ENCODE data around the gene SNF8. TPM values are rescaled to one million over a fixed set of nuclear protein-coding genes. Genes with fewer than 3 reads are reported as not detected.

SNF8 gene
- total and polyA plus RNA-seq, 8 donors, result 34.9 to 78.6 (median 47.9) TPM

DNA sequence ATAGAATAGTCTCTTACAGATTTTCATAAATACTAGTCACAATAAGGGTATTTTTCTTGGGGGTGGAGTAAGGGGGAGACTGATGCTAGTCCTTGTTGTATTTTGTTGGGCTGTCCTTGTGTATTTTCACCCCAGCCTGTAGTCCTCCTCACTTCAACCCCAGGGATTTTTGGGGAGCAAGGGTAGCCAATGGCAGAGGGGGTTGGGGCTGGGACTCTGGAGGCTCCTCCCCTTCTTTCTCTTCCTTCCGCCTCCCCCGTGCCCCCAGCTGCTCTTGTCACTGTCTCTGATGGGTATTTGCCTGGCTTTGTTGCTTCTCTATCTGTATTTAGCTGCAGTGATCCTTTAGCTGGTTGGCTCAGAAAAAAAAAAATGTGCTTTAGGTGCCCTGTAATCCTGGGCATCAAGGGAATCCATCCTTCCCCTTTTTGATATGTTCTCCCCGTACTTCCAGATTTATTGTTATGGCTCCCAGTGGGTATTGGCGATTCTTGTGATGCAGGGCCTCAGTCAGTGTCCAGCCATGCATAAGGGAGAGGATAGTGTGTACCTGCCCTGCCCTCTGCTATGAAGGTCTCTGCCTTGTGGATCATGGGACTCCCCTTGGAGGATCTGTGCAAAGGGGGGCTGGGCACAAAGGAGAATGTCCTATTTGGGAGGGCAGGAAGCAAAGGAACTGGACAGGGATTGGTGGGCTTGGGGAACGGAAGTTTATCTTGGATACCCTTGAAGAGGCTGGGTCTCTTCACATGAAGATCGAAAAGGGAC lies 16.5 kb downstream of the SNF8 start:
- Histone ChIP-seq H3K36me3 (peaks cover 0 to 47% (median 18%) of the 10 kb centered on the region in 3 donors), H3K27me3 (no peaks in the 10 kb centered on the region), H3K4me1 (peaks cover 0 to 8% (median 4%) of the 10 kb centered on the region in 3 donors), H3K27ac (no peak overlapping the region), H3K9me3 (no peaks in the 10 kb centered on the region), H3K4me3 (no peak overlapping the region)
- no peak for FAIRE-seq
- intact Hi-C loops (cut with DNase I), result no loop called here
- TF ChIP-seq, protein P1, sequence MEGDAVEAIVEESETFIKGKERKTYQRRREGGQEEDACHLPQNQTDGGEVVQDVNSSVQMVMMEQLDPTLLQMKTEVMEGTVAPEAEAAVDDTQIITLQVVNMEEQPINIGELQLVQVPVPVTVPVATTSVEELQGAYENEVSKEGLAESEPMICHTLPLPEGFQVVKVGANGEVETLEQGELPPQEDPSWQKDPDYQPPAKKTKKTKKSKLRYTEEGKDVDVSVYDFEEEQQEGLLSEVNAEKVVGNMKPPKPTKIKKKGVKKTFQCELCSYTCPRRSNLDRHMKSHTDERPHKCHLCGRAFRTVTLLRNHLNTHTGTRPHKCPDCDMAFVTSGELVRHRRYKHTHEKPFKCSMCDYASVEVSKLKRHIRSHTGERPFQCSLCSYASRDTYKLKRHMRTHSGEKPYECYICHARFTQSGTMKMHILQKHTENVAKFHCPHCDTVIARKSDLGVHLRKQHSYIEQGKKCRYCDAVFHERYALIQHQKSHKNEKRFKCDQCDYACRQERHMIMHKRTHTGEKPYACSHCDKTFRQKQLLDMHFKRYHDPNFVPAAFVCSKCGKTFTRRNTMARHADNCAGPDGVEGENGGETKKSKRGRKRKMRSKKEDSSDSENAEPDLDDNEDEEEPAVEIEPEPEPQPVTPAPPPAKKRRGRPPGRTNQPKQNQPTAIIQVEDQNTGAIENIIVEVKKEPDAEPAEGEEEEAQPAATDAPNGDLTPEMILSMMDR (IDR thresholded peaks at IDR 0.05), result no peak
- DNase-seq, result no peak
- no peak for ATAC-seq
- 75 to 93% methylated on average over 6 of the region's 6 CpGs for WGBS, 2 donors

GRCh38 chr17:48925991-48926342 lies 18.7 kb downstream of the SNF8 start:
- Histone ChIP-seq H3K27ac (no peak overlapping the region), H3K4me1 (peaks cover 0 to 8% (median 4%) of the 10 kb centered on the region in 3 donors), H3K27me3 (no peaks in the 10 kb centered on the region), H3K4me3 (no peak overlapping the region), H3K9me3 (no peaks in the 10 kb centered on the region), H3K36me3 (peaks cover 6 to 52% (median 25%) of the 10 kb centered on the region in 3 donors)
- TF ChIP-seq, protein P1 (IDR thresholded peaks at IDR 0.05), result no peak
- peak; percentile 36 to 81 (median 58) for DNase-seq
- FAIRE-seq, result no peak
- 9 to 15% methylated on average over 3 of the region's 3 CpGs for WGBS, 2 donors
- intact Hi-C loops (cut with DNase I), result no loop called here
- peak; percentile 68 to 87 (median 80) for ATAC-seq

DNA sequence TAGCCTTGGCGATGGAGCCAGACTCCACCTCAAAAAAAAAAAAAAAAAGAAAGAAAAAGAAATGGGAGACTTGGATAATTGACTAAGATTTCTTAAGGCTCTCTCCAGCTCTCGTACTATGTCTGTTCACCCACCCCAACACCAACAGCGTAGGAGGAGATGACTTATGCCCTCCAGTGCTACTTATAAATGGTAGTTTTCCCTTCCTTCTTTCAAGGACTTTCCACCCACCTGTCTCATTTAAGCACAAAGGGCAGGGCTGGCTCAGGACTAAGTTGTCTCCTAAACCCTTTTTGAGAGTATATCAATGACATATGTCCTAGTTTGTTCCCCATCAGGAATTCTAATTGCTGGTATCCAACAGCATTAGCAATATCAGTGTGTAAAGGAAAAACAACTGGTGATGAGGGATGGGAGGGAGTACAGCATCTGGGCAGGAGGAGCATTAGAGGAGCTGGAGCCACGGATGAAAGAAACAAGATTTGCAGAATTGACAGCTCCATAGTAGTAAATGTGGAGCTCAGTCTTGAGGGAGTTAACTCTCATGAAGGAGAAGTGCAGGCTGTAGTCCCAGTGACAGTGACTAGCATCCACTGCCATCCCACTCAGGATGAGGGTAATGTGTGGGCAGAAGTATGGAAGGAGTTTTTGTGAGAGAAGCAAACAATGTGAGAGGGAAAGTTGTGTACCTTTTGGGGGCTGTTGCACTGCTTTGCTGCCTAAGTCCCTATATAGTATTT lies 19.2 kb downstream of the SNF8 start:
- peak in 1 of 4 donors; percentile 13 for ATAC-seq
- intact Hi-C loops (cut with DNase I), result no loop called here
- H3K36me3 ChIP-seq, result peaks cover 10 to 58% (median 29%) of the 10 kb centered on the region in 3 donors

DNA sequence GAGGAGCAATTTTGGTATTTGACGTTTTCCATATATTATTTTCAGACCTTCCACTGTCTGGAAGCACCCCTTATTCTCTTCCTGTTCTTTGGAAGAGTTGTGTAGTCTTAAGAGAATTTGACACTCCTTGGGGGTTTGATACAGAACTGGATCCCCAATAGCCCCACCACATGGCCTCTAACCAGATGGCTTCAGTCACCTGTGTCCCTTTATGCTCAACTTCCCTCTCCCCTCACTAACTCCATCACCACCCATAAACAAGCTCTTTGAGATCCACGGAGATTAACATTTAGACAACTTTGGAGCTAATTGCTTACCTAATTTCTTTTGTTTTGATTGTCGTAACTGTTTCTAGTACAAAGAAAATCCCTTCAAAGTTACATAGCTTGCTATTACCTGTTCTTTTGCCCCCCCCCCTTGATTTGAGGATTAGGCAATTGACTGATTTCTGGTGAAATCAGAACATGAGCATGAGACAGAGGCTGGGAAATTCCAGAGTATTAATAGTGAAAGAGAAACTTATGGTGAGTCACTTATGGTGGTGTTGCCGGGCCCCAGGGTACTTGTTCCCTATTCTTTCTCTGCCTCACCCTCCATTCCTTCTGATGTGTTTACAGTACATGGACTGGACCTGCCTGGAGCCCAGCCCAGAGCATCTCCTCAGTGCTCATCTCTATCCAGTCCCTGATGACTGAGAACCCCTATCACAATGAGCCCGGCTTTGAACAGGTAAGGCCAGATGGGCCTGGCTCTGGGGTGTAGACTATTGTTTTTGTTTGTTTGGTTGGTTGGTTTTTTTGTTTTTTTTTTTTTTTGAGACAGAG lies 29.0 kb downstream of the SNF8 start:
- H3K4me3 ChIP-seq, result no peak overlapping the region
- ATAC-seq (peak in 3 of 4 donors; percentile 38 to 90 (median 90)), DNase-seq (no peak), FAIRE-seq (no peak)
- peaks cover 0 to 16% (median 0%) of the 10 kb centered on the region in 3 donors for H3K4me1 ChIP-seq
- no peaks in the 10 kb centered on the region for H3K9me3 ChIP-seq
- no peaks in the 10 kb centered on the region for H3K27me3 ChIP-seq
- H3K36me3 ChIP-seq, result peaks cover 4 to 43% (median 23%) of the 10 kb centered on the region in 3 donors
- H3K27ac ChIP-seq, result peak overlapping the region in 2 of 4 donors; percentile 47 to 66
- TF ChIP-seq, protein P1 (IDR thresholded peaks at IDR 0.05), result no peak
- 70 to 87% methylated on average over 5 of the region's 5 CpGs for WGBS, 2 donors
- intact Hi-C loops (cut with DNase I), result no loop called here

More for the DNA sequence above, 19.2 kb downstream of the SNF8 start:
- no peak for FAIRE-seq
- Histone ChIP-seq H3K4me1 (peaks cover 0 to 8% (median 4%) of the 10 kb centered on the region in 3 donors), H3K27ac (no peak overlapping the region), H3K4me3 (no peak overlapping the region), H3K27me3 (no peaks in the 10 kb centered on the region), H3K9me3 (no peaks in the 10 kb centered on the region)
- WGBS, 2 donors, result 63 to 83% methylated on average over 4 of the region's 4 CpGs
- DNase-seq, result no peak
- TF ChIP-seq, protein P1 (IDR thresholded peaks at IDR 0.05), result no peak
